NCI-H1092 treated with DMSO at 0.1 percent for 48 hours (cell line): ENCODE measurements around the gene HSBP1.

Experiments
- DNase-seq: peaks from one replicate; lab custom pipeline; 2025; lab: John Stamatoyannopoulos, UW

Gene HSBP1

GRCh38 chr16:83804366-83804765, 3.4 kb upstream of the HSBP1 start:
- no peak for DNase-seq

- no peak for DNase-seq
Measured at GRCh38 chr16:83806036-83806435, 1.7 kb upstream of the HSBP1 start.

- DNase-seq, result no peak
Measured at GRCh38 chr16:83806731-83807130, 1.0 kb upstream of the HSBP1 start.

GRCh38 chr16:83807327-83807709, 460 bp upstream of the HSBP1 start:
- DNase-seq, result no peak

- DNase-seq, result no peak
Measured at GRCh38 chr16:83808573-83809014, 816 bp downstream of the HSBP1 start.

GRCh38 chr16:83809092-83809491, 1.3 kb downstream of the HSBP1 start:
- DNase-seq, result no peak

GRCh38 chr16:83810901-83811300, 3.1 kb downstream of the HSBP1 start:
- no peak for DNase-seq

- peak; percentile 77 for DNase-seq
Measured at GRCh38 chr16:83813823-83814658, 6.3 kb downstream of the HSBP1 start.

- no peak for DNase-seq
Measured at GRCh38 chr16:83814659-83814985, 6.8 kb downstream of the HSBP1 start.

GRCh38 chr16:83817022-83817421, 9.2 kb downstream of the HSBP1 start:
- DNase-seq, result no peak

- no peak for DNase-seq
Measured at GRCh38 chr16:83818276-83818675, 10.5 kb downstream of the HSBP1 start.

- DNase-seq, result no peak
Measured at GRCh38 chr16:83819361-83819760, 11.6 kb downstream of the HSBP1 start.

- DNase-seq, result peak; percentile 40
Measured at GRCh38 chr16:83826146-83826913, 18.6 kb downstream of the HSBP1 start.

GRCh38 chr16:83830091-83830768, 22.5 kb downstream of the HSBP1 start:
- no peak for DNase-seq

GRCh38 chr16:83830769-83831455, 23.1 kb downstream of the HSBP1 start:
- no peak for DNase-seq

GRCh38 chr16:83831456-83831987, 23.7 kb downstream of the HSBP1 start:
- no peak for DNase-seq

GRCh38 chr16:83833921-83834320, 26.1 kb downstream of the HSBP1 start:
- no peak for DNase-seq

GRCh38 chr16:83835586-83836566, 28.1 kb downstream of the HSBP1 start:
- no peak for DNase-seq

GRCh38 chr16:83837566-83837965, 29.8 kb downstream of the HSBP1 start:
- no peak for DNase-seq

GRCh38 chr16:83838151-83838550, 30.4 kb downstream of the HSBP1 start:
- no peak for DNase-seq

GRCh38 chr16:83839561-83839960, 31.8 kb downstream of the HSBP1 start:
- DNase-seq, result no peak
